ENCODE results near the gene TLE1.

DNA sequence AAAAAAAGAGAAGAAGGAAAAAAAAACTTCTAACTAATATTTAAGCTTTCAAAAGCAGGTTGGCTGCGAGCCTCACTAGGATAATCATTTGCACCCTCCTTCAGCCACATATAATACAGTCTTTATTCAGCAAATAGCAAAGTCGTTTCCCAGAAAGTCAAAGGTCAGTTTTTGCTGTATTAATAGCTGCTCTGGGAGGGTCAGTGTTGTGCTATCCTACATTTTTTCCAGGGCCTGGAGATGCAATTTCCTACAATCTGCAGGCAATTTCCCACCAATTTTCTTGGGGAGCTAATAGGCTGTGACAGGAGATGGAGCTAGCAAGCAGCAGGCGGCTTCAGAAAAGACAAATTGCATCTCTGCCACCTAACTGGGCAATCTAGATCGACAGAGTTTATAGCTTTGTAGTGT, 136.8 kb downstream of the TLE1 start:
- TF ChIP-seq GATA2 (IDR thresholded peaks at IDR 0.05; ENCODE audit: low read depth, low read length) (no peak), GATA3 (IDR thresholded peaks at IDR 0.05; ENCODE audit: low read depth, low read length) (no peak)

Measured in SH-SY5Y (cell line).